Mucosa of gallbladder (tissue), 1 donor: Measurements from ENCODE around the gene DNMBP. TPM values are rescaled to one million over a fixed set of nuclear protein-coding genes. Genes with fewer than 3 reads are reported as not detected.

Experiments
- DNase-seq: peaks from one replicate; pipeline ENCODE4 v3.0.0-alpha.2; 2020; ENCODE audit warnings: low spot score
- total RNA-seq: library from RNA; stranded (reverse); gene quantifications from one replicate; pipeline ENCODE4 v1.2.1, GENCODE V29; 2021
- donor health status: DM: no; HTN: no; CAD: no.

The DNMBP gene
- total RNA-seq, 1 donor from 2014 or later: 31.8 TPM

GRCh38 chr10:99835947-99836346, 173.8 kb downstream of the DNMBP start:
- DNase-seq: no peak

GRCh38 chr10:99834410-99834809, 175.3 kb downstream of the DNMBP start:
- DNase-seq: no peak

- no peak for DNase-seq
Measured at GRCh38 chr10:99832439-99832838, 177.3 kb downstream of the DNMBP start.

- DNase-seq: no peak
Measured at GRCh38 chr10:99828464-99828863, 181.3 kb downstream of the DNMBP start.

DNA sequence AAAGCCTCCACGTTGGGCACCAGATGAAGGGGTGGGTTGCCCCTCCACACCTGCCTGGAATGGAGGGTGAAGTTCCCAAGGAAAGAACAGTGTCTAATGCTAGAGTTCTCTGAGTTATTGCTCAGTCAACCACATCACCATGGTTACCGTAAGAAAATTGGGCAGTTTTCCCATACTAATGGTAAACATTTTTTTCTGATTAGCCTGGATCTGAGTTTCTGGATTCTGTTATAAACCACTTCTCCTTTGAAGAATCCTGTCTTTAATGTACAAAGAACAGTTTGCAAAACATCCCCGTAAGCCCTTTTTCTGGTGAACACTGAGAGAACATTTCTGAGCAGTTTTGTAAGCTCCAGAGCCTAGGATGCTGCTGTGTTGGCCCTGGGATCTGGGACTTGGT, 181.8 kb downstream of the DNMBP start:
- no peak for DNase-seq

Other genes starting within 250 kb of the DNMBP start
- gene ABCC2, start 227.3 kb downstream of the DNMBP start, total RNA-seq: 183 TPM
- gene CPN1, start 71.9 kb upstream of the DNMBP start, total RNA-seq: not detected
- gene ERLIN1, start 176.1 kb upstream of the DNMBP start, total RNA-seq: 15.0 TPM
- 14.6 TPM for gene CHUK, start 219.6 kb upstream of the DNMBP start, total RNA-seq